IPS-18c (cell line): Measurements from ENCODE around the gene COQ8B.
"Not testable (repeated sequence)": the region's sequence is repeated elsewhere in the genome, so short reads cannot be mapped to it uniquely, and the experiment has no call there.

Experiments used
- H3K4me3 ChIP-seq: 2 replicates; pipeline ENCODE4 v1.7.0; 2013; ENCODE audit warnings: low read depth, mild to moderate bottlenecking, low read length, moderate library complexity; ENCODE audit not compliant: insufficient read depth
- H3K9me3 ChIP-seq: one replicate; pipeline ENCODE4 v1.6.1; 2013; ENCODE audit warnings: mild to moderate bottlenecking, low read length, moderate library complexity; ENCODE audit not compliant: control insufficient read depth, insufficient read depth

The COQ8B gene

GRCh38 chr19:40744554-40745401, 28.1 kb upstream of the COQ8B start:
- Histone ChIP-seq H3K9me3 (no peaks in the 10 kb centered on the region), H3K4me3 (peak overlapping the region; percentile 28; the same call in 1 of the 2 replicates)

- Histone ChIP-seq H3K9me3 (no peaks in the 10 kb centered on the region), H3K4me3 (no peak overlapping the region)
Measured at GRCh38 chr19:40743926-40744325, 27.2 kb upstream of the COQ8B start.

GRCh38 chr19:40742886-40743285, 26.2 kb upstream of the COQ8B start:
- Histone ChIP-seq H3K4me3 (no peak overlapping the region), H3K9me3 (no peaks in the 10 kb centered on the region)

GRCh38 chr19:40742477-40742876, 25.8 kb upstream of the COQ8B start:
- Histone ChIP-seq H3K4me3 (no peak overlapping the region), H3K9me3 (no peaks in the 10 kb centered on the region)

GRCh38 chr19:40741527-40742390, 25.1 kb upstream of the COQ8B start:
- Histone ChIP-seq H3K4me3 (no peak overlapping the region), H3K9me3 (no peaks in the 10 kb centered on the region)

GRCh38 chr19:40740747-40741146, 24.1 kb upstream of the COQ8B start:
- no peak overlapping the region for H3K4me3 ChIP-seq
- no peaks in the 10 kb centered on the region for H3K9me3 ChIP-seq

- Histone ChIP-seq H3K4me3 (no peak overlapping the region), H3K9me3 (no peaks in the 10 kb centered on the region)
Measured at GRCh38 chr19:40739871-40740703, 23.4 kb upstream of the COQ8B start.

- Histone ChIP-seq H3K4me3 (no peak overlapping the region), H3K9me3 (no peaks in the 10 kb centered on the region)
Measured at GRCh38 chr19:40739030-40739839, 22.5 kb upstream of the COQ8B start.

- Histone ChIP-seq H3K4me3 (no peak overlapping the region), H3K9me3 (no peaks in the 10 kb centered on the region)
Measured at GRCh38 chr19:40737102-40737644, 20.5 kb upstream of the COQ8B start.

GRCh38 chr19:40736661-40737060, 20.0 kb upstream of the COQ8B start:
- Histone ChIP-seq H3K4me3 (no peak overlapping the region), H3K9me3 (no peaks in the 10 kb centered on the region)

- H3K9me3 ChIP-seq, result no peaks in the 10 kb centered on the region
- H3K4me3 ChIP-seq, result no peak overlapping the region
Measured at GRCh38 chr19:40735013-40735771, 18.5 kb upstream of the COQ8B start.

- no peaks in the 10 kb centered on the region for H3K9me3 ChIP-seq
- H3K4me3 ChIP-seq, result no peak overlapping the region
Measured at GRCh38 chr19:40733149-40733548, 16.5 kb upstream of the COQ8B start.

- not testable (repeated sequence) for H3K9me3 ChIP-seq, H3K4me3 ChIP-seq
Measured at GRCh38 chr19:40732304-40732703, 15.6 kb upstream of the COQ8B start.

GRCh38 chr19:40730065-40730464, 13.4 kb upstream of the COQ8B start:
- not testable (repeated sequence) for H3K9me3 ChIP-seq, H3K4me3 ChIP-seq

GRCh38 chr19:40726279-40726678, 9.6 kb upstream of the COQ8B start:
- peaks cover 2% of the 10 kb centered on the region for H3K9me3 ChIP-seq
- no peak overlapping the region for H3K4me3 ChIP-seq

- no peak overlapping the region for H3K4me3 ChIP-seq
Measured at GRCh38 chr19:40724855-40725254, 8.2 kb upstream of the COQ8B start.

More at GRCh38 chr19:40724855-40725254, 8.2 kb upstream of the COQ8B start:
- peaks cover 2% of the 10 kb centered on the region for H3K9me3 ChIP-seq
